Heart left ventricle (tissue), 13 donors: ENCODE results near the gene TMEM236.

ENCODE experiments used
- POLR2A ChIP-seq, 2 donors: fragments of 450-650 bp; IDR thresholded peaks; one replicate each; pipeline ENCODE4 v1.6.1; 2017; ENCODE audit warnings: antibody characterized with exemption in 2 of 2, mild to moderate bottlenecking in 2 of 2, moderate library complexity in 2 of 2
- TF ChIP-seq, protein P1 (sequence below), 12 donors: fragments of 200-600 bp; sonication (generic) in 4 of 12; IDR thresholded peaks; one replicate each; pipeline versions ENCODE4 v1.5.0 to v1.8.0; 2018 to 2022; ENCODE audit warnings: antibody characterized with exemption in 12 of 12, mild to moderate bottlenecking in 5 of 12
- donor health status: ischemic (EF 13 %, LVEDD 7.1; RV severe dilation, severe dysfunction).
- donor health status: DM: no; HTN: yes; CAD: no.
- donor health status: DM: no; HTN: no; CAD: no.
- donor health status: ischemic (EF 25% LVEDD 6.9; RV normal size, moderate dysfunction).
- donor health status: ischemic (EF 25% LVEDD 5.7; RV mildly dilated, moderate dysfunction).
- donor health status: ischemic (EF 35%, LVEDD 5.7; RV mildly dilated, moderate dysfunction).
- donor health status: nonischemic (EF 11% LVEDD 7.7; RV severe dilation, severe dysfunction).
- donor health status: DM: yes; HTN: yes; CAD: no.
- donor health status: PGD.
- donor health status: ischemic (EF 29% LVEDD 5.4; RV normal size, mild dysfunction).
- donor health status: nonischemic (EF 23%, LVEDD 6.1; RV moderate dilation, normal function).

DNA sequence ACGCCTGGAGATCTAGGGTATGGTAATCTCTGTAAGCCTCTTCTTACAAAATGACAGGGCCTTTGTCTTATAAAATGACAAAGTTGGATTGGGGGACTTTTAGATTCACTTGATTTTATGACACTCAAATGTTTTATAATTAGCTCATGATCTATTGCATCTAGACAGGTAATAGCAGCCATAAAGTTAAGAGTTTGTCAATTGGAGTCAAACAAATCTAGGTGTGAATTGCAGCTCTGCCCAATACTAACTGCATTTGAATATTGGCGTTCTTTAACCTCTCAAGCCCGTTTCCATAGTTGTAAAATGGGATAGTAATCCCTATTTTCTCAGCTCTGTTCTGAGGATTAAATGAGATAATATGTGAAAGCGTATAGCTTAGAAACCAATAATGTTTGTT is 43.1 kb downstream of the TMEM236 start:
- TF ChIP-seq, protein P1, sequence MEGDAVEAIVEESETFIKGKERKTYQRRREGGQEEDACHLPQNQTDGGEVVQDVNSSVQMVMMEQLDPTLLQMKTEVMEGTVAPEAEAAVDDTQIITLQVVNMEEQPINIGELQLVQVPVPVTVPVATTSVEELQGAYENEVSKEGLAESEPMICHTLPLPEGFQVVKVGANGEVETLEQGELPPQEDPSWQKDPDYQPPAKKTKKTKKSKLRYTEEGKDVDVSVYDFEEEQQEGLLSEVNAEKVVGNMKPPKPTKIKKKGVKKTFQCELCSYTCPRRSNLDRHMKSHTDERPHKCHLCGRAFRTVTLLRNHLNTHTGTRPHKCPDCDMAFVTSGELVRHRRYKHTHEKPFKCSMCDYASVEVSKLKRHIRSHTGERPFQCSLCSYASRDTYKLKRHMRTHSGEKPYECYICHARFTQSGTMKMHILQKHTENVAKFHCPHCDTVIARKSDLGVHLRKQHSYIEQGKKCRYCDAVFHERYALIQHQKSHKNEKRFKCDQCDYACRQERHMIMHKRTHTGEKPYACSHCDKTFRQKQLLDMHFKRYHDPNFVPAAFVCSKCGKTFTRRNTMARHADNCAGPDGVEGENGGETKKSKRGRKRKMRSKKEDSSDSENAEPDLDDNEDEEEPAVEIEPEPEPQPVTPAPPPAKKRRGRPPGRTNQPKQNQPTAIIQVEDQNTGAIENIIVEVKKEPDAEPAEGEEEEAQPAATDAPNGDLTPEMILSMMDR (IDR thresholded peaks at IDR 0.05), result no peak
- TF ChIP-seq POLR2A (IDR thresholded peaks at IDR 0.05), result no peak
